Astrocyte of the cerebellum (primary cell): ENCODE data around the gene PRDM15.

Source experiments
- DNase-seq: peaks from one replicate; pipeline ENCODE4 v3.0.0-alpha.2; 2011; ENCODE audit warnings: low read depth
- H3K4me3 ChIP-seq: 2 replicates; pipeline ENCODE4 v1.5.1; 2011; ENCODE audit warnings: mild to moderate bottlenecking, low read depth, low read length, moderate library complexity
- in situ Hi-C: cut with HindIII; loops from 2 replicates; pipeline ENCODE4 v1.10.0; 2017; ENCODE audit warnings: low sequenced_read_pairs
- TF ChIP-seq, protein P1 (sequence below): IDR thresholded peaks from 2 replicates; pipeline ENCODE4 v1.5.1; 2012; ENCODE audit warnings: low read length, low read depth, moderate library complexity, mild to moderate bottlenecking; ENCODE audit errors: missing control alignments

The PRDM15 gene

GRCh38 chr21:41850085-41850484 lies 29.1 kb downstream of the PRDM15 start:
- in situ Hi-C loops: no loop called here
- DNase-seq: no peak
- H3K4me3 ChIP-seq: no peak overlapping the region
- TF ChIP-seq, protein P1, sequence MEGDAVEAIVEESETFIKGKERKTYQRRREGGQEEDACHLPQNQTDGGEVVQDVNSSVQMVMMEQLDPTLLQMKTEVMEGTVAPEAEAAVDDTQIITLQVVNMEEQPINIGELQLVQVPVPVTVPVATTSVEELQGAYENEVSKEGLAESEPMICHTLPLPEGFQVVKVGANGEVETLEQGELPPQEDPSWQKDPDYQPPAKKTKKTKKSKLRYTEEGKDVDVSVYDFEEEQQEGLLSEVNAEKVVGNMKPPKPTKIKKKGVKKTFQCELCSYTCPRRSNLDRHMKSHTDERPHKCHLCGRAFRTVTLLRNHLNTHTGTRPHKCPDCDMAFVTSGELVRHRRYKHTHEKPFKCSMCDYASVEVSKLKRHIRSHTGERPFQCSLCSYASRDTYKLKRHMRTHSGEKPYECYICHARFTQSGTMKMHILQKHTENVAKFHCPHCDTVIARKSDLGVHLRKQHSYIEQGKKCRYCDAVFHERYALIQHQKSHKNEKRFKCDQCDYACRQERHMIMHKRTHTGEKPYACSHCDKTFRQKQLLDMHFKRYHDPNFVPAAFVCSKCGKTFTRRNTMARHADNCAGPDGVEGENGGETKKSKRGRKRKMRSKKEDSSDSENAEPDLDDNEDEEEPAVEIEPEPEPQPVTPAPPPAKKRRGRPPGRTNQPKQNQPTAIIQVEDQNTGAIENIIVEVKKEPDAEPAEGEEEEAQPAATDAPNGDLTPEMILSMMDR: no peak

GRCh38 chr21:41848958-41849580 lies 30.1 kb downstream of the PRDM15 start:
- TF ChIP-seq, protein P1: no peak
- no peak overlapping the region for H3K4me3 ChIP-seq
- in situ Hi-C loops: no loop called here
- DNase-seq: no peak

DNA sequence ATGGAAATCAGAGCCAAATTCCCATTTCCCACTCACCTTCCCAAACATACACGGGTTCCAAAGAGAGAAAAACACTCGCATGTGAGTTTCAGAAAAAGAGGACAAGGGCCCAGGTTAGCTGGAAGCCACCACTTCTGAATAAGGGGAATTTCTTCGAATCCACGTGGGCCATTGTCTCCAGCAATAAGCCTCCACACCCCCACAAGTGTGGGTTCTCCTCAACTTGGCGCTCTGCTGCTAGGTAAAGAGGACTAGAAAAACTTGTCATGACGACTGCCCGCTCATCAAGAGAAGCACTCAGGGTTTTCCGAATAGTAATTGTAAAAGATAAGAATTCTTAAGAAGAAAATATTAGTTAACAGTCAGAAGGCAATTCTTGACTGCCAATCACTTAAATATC lies 30.6 kb downstream of the PRDM15 start:
- no peak for DNase-seq
- TF ChIP-seq, protein P1: no peak
- in situ Hi-C loops: no loop called here
- no peak overlapping the region for H3K4me3 ChIP-seq

GRCh38 chr21:41847066-41847804 lies 31.9 kb downstream of the PRDM15 start:
- DNase-seq: no peak
- TF ChIP-seq, protein P1: peak; percentile 18
- in situ Hi-C loops: no loop called here
- no peak overlapping the region for H3K4me3 ChIP-seq

- TF ChIP-seq, protein P1: no peak
- DNase-seq: no peak
- in situ Hi-C loops: no loop called here
- H3K4me3 ChIP-seq: no peak overlapping the region
Observed at GRCh38 chr21:41846536-41846935, 32.6 kb downstream of the PRDM15 start.

DNA sequence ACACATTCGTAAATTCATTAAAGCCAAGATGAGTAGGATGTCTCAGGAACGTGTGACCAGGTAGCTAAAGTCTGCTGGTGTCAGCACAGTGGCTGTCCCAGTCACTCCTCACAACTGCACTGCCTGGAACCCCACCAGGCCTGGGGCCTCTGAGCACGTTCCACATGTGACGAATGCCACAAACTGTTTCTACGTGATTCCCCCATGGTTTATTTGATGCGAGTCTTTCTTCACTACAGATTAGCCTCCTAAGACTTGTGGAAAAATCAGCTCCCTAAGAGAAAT lies 33.2 kb downstream of the PRDM15 start:
- H3K4me3 ChIP-seq: no peak overlapping the region
- in situ Hi-C loops: no loop called here

More for the DNA sequence above, 33.2 kb downstream of the PRDM15 start:
- no peak for DNase-seq
- TF ChIP-seq, protein P1: no peak
